Caco-2 (cell line): ENCODE results near the gene NAA60. TPM values are rescaled to one million over a fixed set of nuclear protein-coding genes. Genes with fewer than 3 reads are reported as not detected.

ENCODE experiments used
- BruUV-seq: library from RNA; stranded (reverse); fragments of 400-500 nt; replicated peaks from 2 replicates; lab custom pipeline; 2021; lab: Mats Ljungman, UMichigan
- CTCF ChIA-PET: fragments of 300-600 bp; sonication (Branson Sonifier 250); formaldehyde crosslinking; loops from one replicate; lab custom pipeline; 2022; ENCODE audit warnings: antibody characterized with exemption; lab: Charles Lee
- POLR2A ChIA-PET: fragments of 300-600 bp; sonication (Branson Sonifier 250); formaldehyde crosslinking; loops from one replicate; lab custom pipeline; 2022; ENCODE audit warnings: antibody characterized with exemption; lab: Charles Lee
- DNase-seq, 2 experiments: peaks; one replicate each; pipeline versions ENCODE4 v3.0.0 to v3.0.0-alpha.2; 2020 to 2022
- H3K27me3 ChIP-seq: replicated peaks from 2 replicates; pipeline ENCODE4 v1.6.0; 2011; ENCODE audit warnings: low read length; ENCODE audit not compliant: control insufficient read depth, insufficient read depth
- H3K36me3 ChIP-seq: 2 replicates; pipeline ENCODE4 v1.5.1; 2011; ENCODE audit warnings: low read length; ENCODE audit not compliant: control insufficient read depth, insufficient read depth
- H3K4me1 ChIP-seq: fragments of 250-450 bp; sonication (Bioruptor Pico); 2 replicates; pipeline ENCODE4 v1.5.1; 2020; ENCODE audit warnings: mild to moderate bottlenecking
- H3K4me3 ChIP-seq: 2 replicates; pipeline ENCODE4 v1.5.1; 2011; ENCODE audit warnings: low read depth, mild to moderate bottlenecking, control low read depth, low read length
- H3K9me3 ChIP-seq: fragments of 250-450 bp; sonication (Bioruptor Pico); 2 replicates; pipeline ENCODE4 v1.5.1; 2020; ENCODE audit warnings: mild to moderate bottlenecking, moderate library complexity
- H3K27ac Mint-ChIP-seq: one replicate; pipeline ENCODE4 v1.8.0; 2022; ENCODE audit warnings: mixed read lengths; ENCODE audit not compliant: unreplicated experiment
- H3K27me3 Mint-ChIP-seq: one replicate; pipeline ENCODE4 v1.8.0; 2022; ENCODE audit warnings: mixed read lengths; ENCODE audit not compliant: insufficient read depth, unreplicated experiment
- H3K36me3 Mint-ChIP-seq: one replicate; pipeline ENCODE4 v1.8.0; 2022; ENCODE audit warnings: mild to moderate bottlenecking, mixed read lengths; ENCODE audit not compliant: insufficient read depth, unreplicated experiment
- H3K4me1 Mint-ChIP-seq: one replicate; pipeline ENCODE4 v1.8.0; 2022; ENCODE audit warnings: low read depth, mixed read lengths; ENCODE audit not compliant: unreplicated experiment
- H3K4me3 Mint-ChIP-seq: one replicate; pipeline ENCODE4 v1.8.0; 2022; ENCODE audit warnings: mild to moderate bottlenecking, moderate library complexity, mixed read lengths; ENCODE audit not compliant: unreplicated experiment
- H3K9me3 Mint-ChIP-seq: one replicate; pipeline ENCODE4 v1.8.0; 2022; ENCODE audit warnings: mixed read lengths; ENCODE audit not compliant: unreplicated experiment
- CTCF ChIP-seq, 2 experiments: fragments of 200-600 bp in 1 of 2; IDR thresholded peaks; 1 replicate in 1 of 2; 2 replicates in 1 of 2; pipeline versions ENCODE4 v1.5.1 to v1.8.0; 2011 to 2022; ENCODE audit warnings: antibody characterized with exemption in 1 of 2, control low read depth in 1 of 2, inconsistent platforms in 1 of 2, low read depth in 1 of 2, low read length in 1 of 2, mild to moderate bottlenecking in 1 of 2, moderate library complexity in 1 of 2; ENCODE audit not compliant: insufficient read depth in 1 of 2, severe bottlenecking in 1 of 2, unreplicated experiment in 1 of 2
- intact Hi-C: fragments of 100-400 bp; cut with micrococcal nuclease; formaldehyde crosslinking; loops from one replicate; pipeline ENCODE4 v1.10.0; 2022; ENCODE audit not compliant: unreplicated experiment
- total RNA-seq: library from RNA; stranded (reverse); gene quantifications from 2 replicates; pipeline ENCODE4 v1.2.3, GENCODE V29; 2022

The NAA60 gene
- total RNA-seq, 1 experiment from 2014 or later: 92.8 TPM

- DNase-seq: no peak
- Histone ChIP-seq H3K36me3 (peaks cover 1% of the 10 kb centered on the region; the same call in 1 of the 2 replicates), H3K4me1 (no peaks in the 10 kb centered on the region), H3K9me3 (no peaks in the 10 kb centered on the region), H3K4me3 (no peak overlapping the region), H3K27me3 (no peaks in the 10 kb centered on the region)
- H3K4me3 Mint-ChIP-seq: no peak overlapping the region
- H3K36me3 Mint-ChIP-seq: peaks cover 51% of the 10 kb centered on the region
- TF ChIP-seq CTCF (IDR thresholded peaks at IDR 0.05; ENCODE audit: insufficient read depth in 1 of 2, low read depth in 1 of 2, low read length in 1 of 2, severe bottlenecking in 1 of 2, unreplicated experiment in 1 of 2): no peak
- intact Hi-C loops: no loop called here
- ChIA-PET POLR2A (no interaction called here), CTCF (no interaction called here)
- no TSS peak for BruUV-seq
- H3K9me3 Mint-ChIP-seq: no peaks in the 10 kb centered on the region
- no peaks in the 10 kb centered on the region for H3K27me3 Mint-ChIP-seq
- H3K27ac Mint-ChIP-seq: peak overlapping the region; percentile 55
- H3K4me1 Mint-ChIP-seq: peaks cover 9% of the 10 kb centered on the region
Measured at GRCh38 chr16:3467921-3468320, 24.4 kb downstream of the NAA60 start.

GRCh38 chr16:3468501-3468900 lies 25.0 kb downstream of the NAA60 start:
- ChIA-PET CTCF (no interaction called here), POLR2A (interaction anchor here (0.6 kb wide), 1 partner anchor 333 kb away, joined by 3 read pairs; no protein-coding TSS in a partner anchor)
- intact Hi-C loops: no loop called here
- no TSS peak for BruUV-seq
- no peak for TF ChIP-seq CTCF (IDR thresholded peaks at IDR 0.05; ENCODE audit: insufficient read depth in 1 of 2, low read depth in 1 of 2, low read length in 1 of 2, severe bottlenecking in 1 of 2, unreplicated experiment in 1 of 2)
- Histone ChIP-seq H3K9me3 (no peaks in the 10 kb centered on the region), H3K4me3 (no peak overlapping the region), H3K4me1 (no peaks in the 10 kb centered on the region), H3K36me3 (peaks cover 1% of the 10 kb centered on the region; the same call in 1 of the 2 replicates), H3K27me3 (no peaks in the 10 kb centered on the region)
- DNase-seq: no peak
- Mint-ChIP-seq H3K36me3 (peaks cover 52% of the 10 kb centered on the region), H3K27me3 (no peaks in the 10 kb centered on the region), H3K4me3 (no peak overlapping the region), H3K27ac (peak overlapping the region; percentile 55), H3K4me1 (peaks cover 9% of the 10 kb centered on the region), H3K9me3 (no peaks in the 10 kb centered on the region)

- DNase-seq: no peak
- no peak overlapping the region for H3K4me3 ChIP-seq
- no peaks in the 10 kb centered on the region for H3K27me3 ChIP-seq
- no peak overlapping the region for H3K27ac Mint-ChIP-seq
- no peak overlapping the region for H3K4me3 Mint-ChIP-seq
- no peak for TF ChIP-seq CTCF (IDR thresholded peaks at IDR 0.05; ENCODE audit: insufficient read depth in 1 of 2, low read depth in 1 of 2, low read length in 1 of 2, severe bottlenecking in 1 of 2, unreplicated experiment in 1 of 2)
- no peaks in the 10 kb centered on the region for H3K4me1 ChIP-seq
- H3K27me3 Mint-ChIP-seq: no peaks in the 10 kb centered on the region
- ChIA-PET POLR2A (no interaction called here), CTCF (no interaction called here)
- peaks cover 1% of the 10 kb centered on the region; the same call in 1 of the 2 replicates for H3K36me3 ChIP-seq
- peaks cover 50% of the 10 kb centered on the region for H3K36me3 Mint-ChIP-seq
- BruUV-seq: no TSS peak
- H3K9me3 Mint-ChIP-seq: no peaks in the 10 kb centered on the region
- no peaks in the 10 kb centered on the region for H3K9me3 ChIP-seq
- H3K4me1 Mint-ChIP-seq: peaks cover 9% of the 10 kb centered on the region
- intact Hi-C loops: no loop called here
Measured at GRCh38 chr16:3469736-3470135, 26.3 kb downstream of the NAA60 start.
